ENCODE data around the gene HOXD12.

The HOXD12 gene

GRCh38 chr2:176081376-176081836 is 18.2 kb upstream of the HOXD12 start:
- DNase-seq, result no peak

- DNase-seq, result peak; percentile 56
Measured at GRCh38 chr2:176081837-176082524, 17.6 kb upstream of the HOXD12 start.

GRCh38 chr2:176082525-176082823 is 17.1 kb upstream of the HOXD12 start:
- DNase-seq, result no peak

GRCh38 chr2:176082824-176083751 is 16.5 kb upstream of the HOXD12 start:
- no peak for DNase-seq

GRCh38 chr2:176083796-176084261 is 15.8 kb upstream of the HOXD12 start, which contains the start of gene EVX2:
EVX2 (minus strand) TSS chr2:176083962; CDS start chr2:176083776, 186 bp downstream.
- DNase-seq, result no peak

GRCh38 chr2:176084611-176085119 is 14.9 kb upstream of the HOXD12 start:
- no peak for DNase-seq

- no peak for DNase-seq
Measured at GRCh38 chr2:176085120-176085788, 14.3 kb upstream of the HOXD12 start.

GRCh38 chr2:176085861-176086771 is 13.5 kb upstream of the HOXD12 start:
- no peak for DNase-seq

GRCh38 chr2:176087330-176088047 is 12.1 kb upstream of the HOXD12 start:
- DNase-seq, result no peak

- DNase-seq, result peak; percentile 70
Measured at GRCh38 chr2:176088048-176088936, 11.3 kb upstream of the HOXD12 start.

- DNase-seq, result no peak
Measured at GRCh38 chr2:176088937-176089842, 10.4 kb upstream of the HOXD12 start.

GRCh38 chr2:176089843-176090395 is 9.7 kb upstream of the HOXD12 start:
- DNase-seq, result no peak

- no peak for DNase-seq
Measured at GRCh38 chr2:176090862-176091261, 8.7 kb upstream of the HOXD12 start.

GRCh38 chr2:176091329-176092258 is 8.0 kb upstream of the HOXD12 start:
- no peak for DNase-seq

- no peak for DNase-seq
Measured at GRCh38 chr2:176092270-176093144, 7.1 kb upstream of the HOXD12 start, which contains the start of gene HOXD13. HOXD13 (plus strand) TSS chr2:176092721; CDS start chr2:176092891, 170 bp downstream.

GRCh38 chr2:176093145-176093897 is 6.3 kb upstream of the HOXD12 start:
- DNase-seq, result peak; percentile 38
